WTC11 (cell line): ENCODE measurements around the gene TXNRD1. TPM values are rescaled to one million over a fixed set of nuclear protein-coding genes. Genes with fewer than 3 reads are reported as not detected.

Experiments
- ATAC-seq: fragments of 200-7000 bp; cut with Tn5 transposase; 2 replicates; pipeline ENCODE4 v1.10.0; 2021; ENCODE audit warnings: mild to moderate bottlenecking, moderate library complexity
- CTCF ChIA-PET: fragments of 300-600 bp; sonication (Branson Sonifier 250); formaldehyde crosslinking; loops from one replicate; lab custom pipeline; 2021; ENCODE audit warnings: antibody characterized with exemption; lab: Charles Lee
- POLR2A ChIA-PET: fragments of 350-600 bp; sonication (Branson Sonifier 250); formaldehyde crosslinking; loops from one replicate; lab custom pipeline; 2021; ENCODE audit warnings: antibody characterized with exemption; lab: Charles Lee
- DNase-seq: peaks from one replicate; pipeline ENCODE4 v3.0.0; 2021; ENCODE audit warnings: low spot score
- H3K27ac Mint-ChIP-seq: 2 replicates; pipeline ENCODE4 v1.8.0; 2021; ENCODE audit warnings: mixed read lengths
- H3K27me3 Mint-ChIP-seq: 2 replicates; pipeline ENCODE4 v1.8.0; 2021; ENCODE audit warnings: low read depth, mild to moderate bottlenecking, moderate library complexity, mixed read lengths
- H3K36me3 Mint-ChIP-seq: 2 replicates; pipeline ENCODE4 v1.8.0; 2021; ENCODE audit warnings: mixed read lengths
- H3K4me1 Mint-ChIP-seq: 2 replicates; pipeline ENCODE4 v1.8.0; 2022; ENCODE audit warnings: mixed read lengths
- H3K4me3 Mint-ChIP-seq: 2 replicates; pipeline ENCODE4 v1.8.0; 2021; ENCODE audit warnings: mild to moderate bottlenecking, moderate library complexity, mixed read lengths
- H3K9me3 Mint-ChIP-seq: 2 replicates; pipeline ENCODE4 v1.8.0; 2021; ENCODE audit warnings: mixed read lengths
- CREB1 ChIP-seq: sonication (generic); formaldehyde crosslinking; IDR thresholded peaks from 2 replicates; pipeline ENCODE4 v1.8.0; 2023; ENCODE audit warnings: mild to moderate bottlenecking, missing genetic modification reagents
- ESRRA ChIP-seq: sonication (generic); formaldehyde crosslinking; IDR thresholded peaks from 2 replicates; pipeline ENCODE4 v1.8.1; 2022; ENCODE audit warnings: mild to moderate bottlenecking, missing genetic modification reagents, borderline replicate concordance
- FOXJ3 ChIP-seq: sonication (generic); formaldehyde crosslinking; IDR thresholded peaks from 2 replicates; pipeline ENCODE4 v1.9.0; 2021; ENCODE audit warnings: missing genetic modification reagents, mild to moderate bottlenecking, borderline replicate concordance
- FOXP1 ChIP-seq: sonication (generic); formaldehyde crosslinking; IDR thresholded peaks from 2 replicates; pipeline ENCODE4 v1.8.0; 2022; ENCODE audit warnings: missing genetic modification reagents, mild to moderate bottlenecking, moderate library complexity, borderline replicate concordance
- GABPB1 ChIP-seq: sonication (generic); formaldehyde crosslinking; IDR thresholded peaks from 2 replicates; pipeline ENCODE4 v1.8.1; 2023; ENCODE audit warnings: mild to moderate bottlenecking, missing genetic modification reagents
- GRHL2 ChIP-seq: fragments of 250-450 bp; sonication (Bioruptor Pico); IDR thresholded peaks from 2 replicates; pipeline ENCODE4 v1.8.0; 2022; ENCODE audit warnings: mild to moderate bottlenecking, moderate library complexity; ENCODE audit not compliant: insufficient replicate concordance, severe bottlenecking
- ZNF416 ChIP-seq: fragments of 250-450 bp; sonication (Bioruptor Pico); IDR thresholded peaks from 2 replicates; pipeline ENCODE4 v1.9.0; 2021; ENCODE audit warnings: mild to moderate bottlenecking, inconsistent platforms
- total RNA-seq: library from RNA; stranded (reverse); gene quantifications from 3 replicates; pipeline ENCODE4 v1.2.3, GENCODE V29; 2021
- TF ChIP-seq, protein P1 (sequence below): fragments of 250-450 bp; sonication (Bioruptor Pico); IDR thresholded peaks from 2 replicates; pipeline ENCODE4 v1.9.0; 2021; ENCODE audit warnings: mild to moderate bottlenecking, borderline replicate concordance
- TF ChIP-seq, protein P2 (sequence below): sonication (generic); formaldehyde crosslinking; conservative IDR thresholded peaks from 2 replicates; pipeline ENCODE4 v1.8.1; 2023; ENCODE audit warnings: mild to moderate bottlenecking, low read depth, missing genetic modification reagents, moderate library complexity
- TF ChIP-seq, protein P3 (sequence below): fragments of 250-450 bp; sonication (Bioruptor Pico); IDR thresholded peaks from 2 replicates; pipeline ENCODE4 v2.1.2; 2022; ENCODE audit warnings: mild to moderate bottlenecking, moderate library complexity
- TF ChIP-seq, protein P4 (sequence below): sonication (generic); formaldehyde crosslinking; IDR thresholded peaks from 2 replicates; pipeline ENCODE4 v1.8.1; 2023; ENCODE audit warnings: mild to moderate bottlenecking, missing genetic modification reagents, moderate library complexity
- TF ChIP-seq, protein P5 (sequence below): sonication (generic); formaldehyde crosslinking; IDR thresholded peaks from 2 replicates; pipeline ENCODE4 v1.8.1; 2023; ENCODE audit warnings: mild to moderate bottlenecking, missing genetic modification reagents, moderate library complexity
- TF ChIP-seq, protein P6 (sequence below): sonication (generic); formaldehyde crosslinking; IDR thresholded peaks from 2 replicates; pipeline ENCODE4 v1.8.0; 2023; ENCODE audit warnings: mild to moderate bottlenecking, missing genetic modification reagents
- TF ChIP-seq, protein P7 (sequence below): fragments of 250-450 bp; sonication (Bioruptor Pico); conservative IDR thresholded peaks from 2 replicates; pipeline ENCODE4 v1.9.0; 2021; ENCODE audit warnings: mild to moderate bottlenecking
- TF ChIP-seq, protein P8 (sequence below): sonication (generic); formaldehyde crosslinking; IDR thresholded peaks from 2 replicates; pipeline ENCODE4 v1.8.1; 2023; ENCODE audit warnings: mild to moderate bottlenecking, moderate library complexity, missing genetic modification reagents

The TXNRD1 gene
- total RNA-seq, 1 experiment from 2014 or later = 113 TPM

DNA sequence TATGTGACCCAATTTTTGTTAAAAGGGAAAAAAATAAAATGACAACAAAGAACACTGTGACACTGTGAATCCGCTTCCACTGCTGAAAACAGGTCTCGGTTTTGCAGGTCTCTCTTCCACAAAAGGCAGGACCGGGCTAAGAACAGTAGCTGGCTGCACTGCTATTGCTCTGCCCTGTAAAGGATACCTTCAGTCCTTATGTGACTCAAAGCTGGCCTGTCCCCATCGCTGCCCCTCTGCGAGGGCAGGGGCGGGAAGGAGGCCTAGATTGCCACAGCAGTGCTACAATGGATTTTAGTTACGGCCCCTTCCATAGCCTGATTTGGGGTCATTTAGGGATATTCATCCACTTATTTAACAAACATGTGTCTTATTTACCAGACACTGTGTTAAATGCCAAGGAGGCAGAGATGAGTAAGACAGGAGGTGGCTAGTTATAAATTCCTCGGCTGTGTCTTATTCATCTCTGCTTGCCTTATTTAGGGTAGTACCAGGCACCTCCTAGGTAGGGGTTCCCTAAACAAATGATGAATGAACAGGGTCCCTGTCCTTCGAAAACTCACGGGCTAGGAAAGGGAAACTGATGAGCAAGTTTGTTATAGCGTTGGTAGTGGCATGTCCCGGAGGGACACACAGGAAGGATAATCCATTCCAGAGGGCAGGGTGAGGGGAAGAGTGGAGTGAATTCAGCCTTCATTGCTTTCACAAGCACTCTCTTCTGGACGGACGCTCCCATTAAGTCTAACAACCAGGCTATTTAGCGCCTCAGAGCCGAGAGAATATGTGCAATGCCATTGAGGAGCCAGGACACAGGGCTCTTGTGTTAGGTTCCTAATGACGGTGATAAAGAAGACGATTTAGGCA is 161.3 kb downstream of the TXNRD1 start (continued):
- TF ChIP-seq, protein P1, sequence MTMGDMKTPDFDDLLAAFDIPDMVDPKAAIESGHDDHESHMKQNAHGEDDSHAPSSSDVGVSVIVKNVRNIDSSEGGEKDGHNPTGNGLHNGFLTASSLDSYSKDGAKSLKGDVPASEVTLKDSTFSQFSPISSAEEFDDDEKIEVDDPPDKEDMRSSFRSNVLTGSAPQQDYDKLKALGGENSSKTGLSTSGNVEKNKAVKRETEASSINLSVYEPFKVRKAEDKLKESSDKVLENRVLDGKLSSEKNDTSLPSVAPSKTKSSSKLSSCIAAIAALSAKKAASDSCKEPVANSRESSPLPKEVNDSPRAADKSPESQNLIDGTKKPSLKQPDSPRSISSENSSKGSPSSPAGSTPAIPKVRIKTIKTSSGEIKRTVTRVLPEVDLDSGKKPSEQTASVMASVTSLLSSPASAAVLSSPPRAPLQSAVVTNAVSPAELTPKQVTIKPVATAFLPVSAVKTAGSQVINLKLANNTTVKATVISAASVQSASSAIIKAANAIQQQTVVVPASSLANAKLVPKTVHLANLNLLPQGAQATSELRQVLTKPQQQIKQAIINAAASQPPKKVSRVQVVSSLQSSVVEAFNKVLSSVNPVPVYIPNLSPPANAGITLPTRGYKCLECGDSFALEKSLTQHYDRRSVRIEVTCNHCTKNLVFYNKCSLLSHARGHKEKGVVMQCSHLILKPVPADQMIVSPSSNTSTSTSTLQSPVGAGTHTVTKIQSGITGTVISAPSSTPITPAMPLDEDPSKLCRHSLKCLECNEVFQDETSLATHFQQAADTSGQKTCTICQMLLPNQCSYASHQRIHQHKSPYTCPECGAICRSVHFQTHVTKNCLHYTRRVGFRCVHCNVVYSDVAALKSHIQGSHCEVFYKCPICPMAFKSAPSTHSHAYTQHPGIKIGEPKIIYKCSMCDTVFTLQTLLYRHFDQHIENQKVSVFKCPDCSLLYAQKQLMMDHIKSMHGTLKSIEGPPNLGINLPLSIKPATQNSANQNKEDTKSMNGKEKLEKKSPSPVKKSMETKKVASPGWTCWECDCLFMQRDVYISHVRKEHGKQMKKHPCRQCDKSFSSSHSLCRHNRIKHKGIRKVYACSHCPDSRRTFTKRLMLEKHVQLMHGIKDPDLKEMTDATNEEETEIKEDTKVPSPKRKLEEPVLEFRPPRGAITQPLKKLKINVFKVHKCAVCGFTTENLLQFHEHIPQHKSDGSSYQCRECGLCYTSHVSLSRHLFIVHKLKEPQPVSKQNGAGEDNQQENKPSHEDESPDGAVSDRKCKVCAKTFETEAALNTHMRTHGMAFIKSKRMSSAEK = no peak
- TF ChIP-seq, protein P2, sequence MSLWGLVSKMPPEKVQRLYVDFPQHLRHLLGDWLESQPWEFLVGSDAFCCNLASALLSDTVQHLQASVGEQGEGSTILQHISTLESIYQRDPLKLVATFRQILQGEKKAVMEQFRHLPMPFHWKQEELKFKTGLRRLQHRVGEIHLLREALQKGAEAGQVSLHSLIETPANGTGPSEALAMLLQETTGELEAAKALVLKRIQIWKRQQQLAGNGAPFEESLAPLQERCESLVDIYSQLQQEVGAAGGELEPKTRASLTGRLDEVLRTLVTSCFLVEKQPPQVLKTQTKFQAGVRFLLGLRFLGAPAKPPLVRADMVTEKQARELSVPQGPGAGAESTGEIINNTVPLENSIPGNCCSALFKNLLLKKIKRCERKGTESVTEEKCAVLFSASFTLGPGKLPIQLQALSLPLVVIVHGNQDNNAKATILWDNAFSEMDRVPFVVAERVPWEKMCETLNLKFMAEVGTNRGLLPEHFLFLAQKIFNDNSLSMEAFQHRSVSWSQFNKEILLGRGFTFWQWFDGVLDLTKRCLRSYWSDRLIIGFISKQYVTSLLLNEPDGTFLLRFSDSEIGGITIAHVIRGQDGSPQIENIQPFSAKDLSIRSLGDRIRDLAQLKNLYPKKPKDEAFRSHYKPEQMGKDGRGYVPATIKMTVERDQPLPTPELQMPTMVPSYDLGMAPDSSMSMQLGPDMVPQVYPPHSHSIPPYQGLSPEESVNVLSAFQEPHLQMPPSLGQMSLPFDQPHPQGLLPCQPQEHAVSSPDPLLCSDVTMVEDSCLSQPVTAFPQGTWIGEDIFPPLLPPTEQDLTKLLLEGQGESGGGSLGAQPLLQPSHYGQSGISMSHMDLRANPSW = no peak
- TF ChIP-seq, protein P3, sequence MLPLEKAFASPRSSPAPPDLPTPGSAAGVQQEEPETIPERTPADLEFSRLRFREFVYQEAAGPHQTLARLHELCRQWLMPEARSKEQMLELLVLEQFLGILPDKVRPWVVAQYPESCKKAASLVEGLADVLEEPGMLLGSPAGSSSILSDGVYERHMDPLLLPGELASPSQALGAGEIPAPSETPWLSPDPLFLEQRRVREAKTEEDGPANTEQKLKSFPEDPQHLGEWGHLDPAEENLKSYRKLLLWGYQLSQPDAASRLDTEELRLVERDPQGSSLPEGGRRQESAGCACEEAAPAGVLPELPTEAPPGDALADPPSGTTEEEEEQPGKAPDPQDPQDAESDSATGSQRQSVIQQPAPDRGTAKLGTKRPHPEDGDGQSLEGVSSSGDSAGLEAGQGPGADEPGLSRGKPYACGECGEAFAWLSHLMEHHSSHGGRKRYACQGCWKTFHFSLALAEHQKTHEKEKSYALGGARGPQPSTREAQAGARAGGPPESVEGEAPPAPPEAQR (CRISPR knock-in tag) = no peak
- TF ChIP-seq, protein P4, sequence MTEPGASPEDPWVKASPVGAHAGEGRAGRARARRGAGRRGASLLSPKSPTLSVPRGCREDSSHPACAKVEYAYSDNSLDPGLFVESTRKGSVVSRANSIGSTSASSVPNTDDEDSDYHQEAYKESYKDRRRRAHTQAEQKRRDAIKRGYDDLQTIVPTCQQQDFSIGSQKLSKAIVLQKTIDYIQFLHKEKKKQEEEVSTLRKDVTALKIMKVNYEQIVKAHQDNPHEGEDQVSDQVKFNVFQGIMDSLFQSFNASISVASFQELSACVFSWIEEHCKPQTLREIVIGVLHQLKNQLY (CRISPR knock-in tag) = no peak

DNA sequence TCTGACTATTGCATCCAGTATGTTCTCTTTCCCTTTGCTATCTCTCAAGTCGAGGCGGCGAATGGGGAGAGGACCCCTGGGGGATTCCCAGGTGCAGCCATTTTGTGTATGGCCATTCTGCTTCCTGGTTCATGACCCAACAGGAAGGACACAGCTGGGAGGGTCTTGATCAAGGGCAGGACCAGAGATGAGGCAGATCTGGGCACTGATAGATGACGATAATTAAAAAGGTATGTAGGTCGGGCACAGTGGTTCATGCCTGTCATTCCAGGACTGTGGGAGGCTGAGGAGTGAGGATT is 161.9 kb downstream of the TXNRD1 start:
- Mint-ChIP-seq H3K4me3 (no peak overlapping the region), H3K27ac (no peak overlapping the region), H3K36me3 (peaks cover 3% of the 10 kb centered on the region; the same call in 1 of the 2 replicates), H3K4me1 (peaks cover 11% of the 10 kb centered on the region), H3K27me3 (no peaks in the 10 kb centered on the region; the same call in 1 of the 2 replicates), H3K9me3 (peaks cover 6% of the 10 kb centered on the region)
- no peak for ATAC-seq
- no peak for DNase-seq
- TF ChIP-seq, protein P5, sequence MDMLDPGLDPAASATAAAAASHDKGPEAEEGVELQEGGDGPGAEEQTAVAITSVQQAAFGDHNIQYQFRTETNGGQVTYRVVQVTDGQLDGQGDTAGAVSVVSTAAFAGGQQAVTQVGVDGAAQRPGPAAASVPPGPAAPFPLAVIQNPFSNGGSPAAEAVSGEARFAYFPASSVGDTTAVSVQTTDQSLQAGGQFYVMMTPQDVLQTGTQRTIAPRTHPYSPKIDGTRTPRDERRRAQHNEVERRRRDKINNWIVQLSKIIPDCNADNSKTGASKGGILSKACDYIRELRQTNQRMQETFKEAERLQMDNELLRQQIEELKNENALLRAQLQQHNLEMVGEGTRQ (CRISPR knock-in tag) = no peak
- TF ChIP-seq FOXP1 (CRISPR knock-in tag) (no peak), GRHL2 (no peak), FOXJ3 (no peak), ZNF416 (CRISPR knock-in tag) (no peak), CREB1 (CRISPR knock-in tag) (no peak), GABPB1 (CRISPR knock-in tag) (no peak), ESRRA (CRISPR knock-in tag) (no peak)
- TF ChIP-seq, protein P6, sequence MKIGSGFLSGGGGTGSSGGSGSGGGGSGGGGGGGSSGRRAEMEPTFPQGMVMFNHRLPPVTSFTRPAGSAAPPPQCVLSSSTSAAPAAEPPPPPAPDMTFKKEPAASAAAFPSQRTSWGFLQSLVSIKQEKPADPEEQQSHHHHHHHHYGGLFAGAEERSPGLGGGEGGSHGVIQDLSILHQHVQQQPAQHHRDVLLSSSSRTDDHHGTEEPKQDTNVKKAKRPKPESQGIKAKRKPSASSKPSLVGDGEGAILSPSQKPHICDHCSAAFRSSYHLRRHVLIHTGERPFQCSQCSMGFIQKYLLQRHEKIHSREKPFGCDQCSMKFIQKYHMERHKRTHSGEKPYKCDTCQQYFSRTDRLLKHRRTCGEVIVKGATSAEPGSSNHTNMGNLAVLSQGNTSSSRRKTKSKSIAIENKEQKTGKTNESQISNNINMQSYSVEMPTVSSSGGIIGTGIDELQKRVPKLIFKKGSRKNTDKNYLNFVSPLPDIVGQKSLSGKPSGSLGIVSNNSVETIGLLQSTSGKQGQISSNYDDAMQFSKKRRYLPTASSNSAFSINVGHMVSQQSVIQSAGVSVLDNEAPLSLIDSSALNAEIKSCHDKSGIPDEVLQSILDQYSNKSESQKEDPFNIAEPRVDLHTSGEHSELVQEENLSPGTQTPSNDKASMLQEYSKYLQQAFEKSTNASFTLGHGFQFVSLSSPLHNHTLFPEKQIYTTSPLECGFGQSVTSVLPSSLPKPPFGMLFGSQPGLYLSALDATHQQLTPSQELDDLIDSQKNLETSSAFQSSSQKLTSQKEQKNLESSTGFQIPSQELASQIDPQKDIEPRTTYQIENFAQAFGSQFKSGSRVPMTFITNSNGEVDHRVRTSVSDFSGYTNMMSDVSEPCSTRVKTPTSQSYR (CRISPR knock-in tag) = no peak
- TF ChIP-seq, protein P7, sequence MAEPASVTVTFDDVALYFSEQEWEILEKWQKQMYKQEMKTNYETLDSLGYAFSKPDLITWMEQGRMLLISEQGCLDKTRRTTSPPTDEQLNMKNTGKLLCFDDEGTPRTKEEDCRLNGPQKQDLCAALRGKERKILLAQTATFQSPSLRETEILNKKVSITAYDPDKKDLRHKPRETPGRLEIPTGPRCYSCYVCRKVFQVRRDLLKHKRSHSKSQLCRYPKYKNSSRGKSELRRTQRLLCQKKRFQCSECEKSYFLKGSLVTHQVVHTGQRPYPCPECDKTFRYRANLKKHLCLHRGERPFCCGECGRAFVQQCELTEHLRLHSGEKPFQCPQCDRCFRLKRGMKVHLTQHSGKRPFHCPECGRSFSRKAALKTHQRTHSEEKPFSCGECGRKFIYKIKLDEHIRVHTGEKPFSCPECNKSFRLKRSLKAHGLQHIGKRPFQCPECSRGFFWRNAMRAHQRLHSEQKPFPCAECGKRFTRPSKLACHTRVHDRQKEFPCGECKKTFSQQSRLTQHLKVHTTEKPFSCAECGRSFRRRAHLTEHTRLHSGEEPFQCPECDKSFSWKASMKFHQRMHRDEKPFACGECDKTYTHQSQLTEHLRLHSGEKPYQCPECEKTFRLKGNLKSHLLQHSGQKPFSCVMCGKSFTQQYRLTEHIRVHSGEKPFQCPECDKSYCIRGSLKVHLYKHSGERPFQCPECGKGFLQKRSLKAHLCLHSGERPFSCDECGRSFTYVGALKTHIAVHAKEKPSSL (CRISPR knock-in tag) = no peak
- TF ChIP-seq, protein P8, sequence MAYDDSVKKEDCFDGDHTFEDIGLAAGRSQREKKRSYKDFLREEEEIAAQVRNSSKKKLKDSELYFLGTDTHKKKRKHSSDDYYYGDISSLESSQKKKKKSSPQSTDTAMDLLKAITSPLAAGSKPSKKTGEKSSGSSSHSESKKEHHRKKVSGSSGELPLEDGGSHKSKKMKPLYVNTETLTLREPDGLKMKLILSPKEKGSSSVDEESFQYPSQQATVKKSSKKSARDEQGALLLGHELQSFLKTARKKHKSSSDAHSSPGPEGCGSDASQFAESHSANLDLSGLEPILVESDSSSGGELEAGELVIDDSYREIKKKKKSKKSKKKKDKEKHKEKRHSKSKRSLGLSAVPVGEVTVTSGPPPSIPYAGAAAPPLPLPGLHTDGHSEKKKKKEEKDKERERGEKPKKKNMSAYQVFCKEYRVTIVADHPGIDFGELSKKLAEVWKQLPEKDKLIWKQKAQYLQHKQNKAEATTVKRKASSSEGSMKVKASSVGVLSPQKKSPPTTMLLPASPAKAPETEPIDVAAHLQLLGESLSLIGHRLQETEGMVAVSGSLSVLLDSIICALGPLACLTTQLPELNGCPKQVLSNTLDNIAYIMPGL (CRISPR knock-in tag) = no peak
- POLR2A ChIA-PET = no interaction called here
- CTCF ChIA-PET = no interaction called here
